HL-60 (cell line): Measurements from ENCODE around the gene CACNA1S.

Experiments
- CTCF ChIP-seq: IDR thresholded peaks from one replicate; pipeline ENCODE4 v1.5.1; 2011; ENCODE audit warnings: low read length, control low read depth, inconsistent platforms; ENCODE audit not compliant: insufficient read depth
- GABPA ChIP-seq: IDR thresholded peaks from 2 replicates; pipeline ENCODE4 v1.6.1; 2012; ENCODE audit warnings: low read depth
- POLR2AphosphoS5 ChIP-seq: IDR thresholded peaks from 2 replicates; pipeline ENCODE4 v1.6.1; 2012; ENCODE audit warnings: low read depth
- TF ChIP-seq, protein P1 (sequence below): IDR thresholded peaks from 2 replicates; pipeline ENCODE4 v1.6.1; 2012; ENCODE audit warnings: low read depth; ENCODE audit not compliant: insufficient replicate concordance

GRCh38 chr1:201126832-201127754, 14.9 kb upstream of the CACNA1S start, which contains the start of gene ASCL5:
- TF ChIP-seq GABPA (no peak), CTCF (no peak), POLR2AphosphoS5 (no peak)
- TF ChIP-seq, protein P1, sequence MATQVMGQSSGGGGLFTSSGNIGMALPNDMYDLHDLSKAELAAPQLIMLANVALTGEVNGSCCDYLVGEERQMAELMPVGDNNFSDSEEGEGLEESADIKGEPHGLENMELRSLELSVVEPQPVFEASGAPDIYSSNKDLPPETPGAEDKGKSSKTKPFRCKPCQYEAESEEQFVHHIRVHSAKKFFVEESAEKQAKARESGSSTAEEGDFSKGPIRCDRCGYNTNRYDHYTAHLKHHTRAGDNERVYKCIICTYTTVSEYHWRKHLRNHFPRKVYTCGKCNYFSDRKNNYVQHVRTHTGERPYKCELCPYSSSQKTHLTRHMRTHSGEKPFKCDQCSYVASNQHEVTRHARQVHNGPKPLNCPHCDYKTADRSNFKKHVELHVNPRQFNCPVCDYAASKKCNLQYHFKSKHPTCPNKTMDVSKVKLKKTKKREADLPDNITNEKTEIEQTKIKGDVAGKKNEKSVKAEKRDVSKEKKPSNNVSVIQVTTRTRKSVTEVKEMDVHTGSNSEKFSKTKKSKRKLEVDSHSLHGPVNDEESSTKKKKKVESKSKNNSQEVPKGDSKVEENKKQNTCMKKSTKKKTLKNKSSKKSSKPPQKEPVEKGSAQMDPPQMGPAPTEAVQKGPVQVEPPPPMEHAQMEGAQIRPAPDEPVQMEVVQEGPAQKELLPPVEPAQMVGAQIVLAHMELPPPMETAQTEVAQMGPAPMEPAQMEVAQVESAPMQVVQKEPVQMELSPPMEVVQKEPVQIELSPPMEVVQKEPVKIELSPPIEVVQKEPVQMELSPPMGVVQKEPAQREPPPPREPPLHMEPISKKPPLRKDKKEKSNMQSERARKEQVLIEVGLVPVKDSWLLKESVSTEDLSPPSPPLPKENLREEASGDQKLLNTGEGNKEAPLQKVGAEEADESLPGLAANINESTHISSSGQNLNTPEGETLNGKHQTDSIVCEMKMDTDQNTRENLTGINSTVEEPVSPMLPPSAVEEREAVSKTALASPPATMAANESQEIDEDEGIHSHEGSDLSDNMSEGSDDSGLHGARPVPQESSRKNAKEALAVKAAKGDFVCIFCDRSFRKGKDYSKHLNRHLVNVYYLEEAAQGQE, result no peak
